Osteoblast (primary cell): ENCODE data around the gene INO80. TPM values are rescaled to one million over a fixed set of nuclear protein-coding genes. Genes with fewer than 3 reads are reported as not detected.

Experiments used
- DNase-seq: peaks from one replicate; pipeline ENCODE4 v3.0.0; 2011; ENCODE audit warnings: low spot score, mixed read lengths; ENCODE audit not compliant: insufficient read length; ENCODE audit errors: missing footprints
- H2AFZ ChIP-seq: 2 replicates; pipeline ENCODE4 v1.6.0; 2011; ENCODE audit warnings: mild to moderate bottlenecking, low read length
- H3K27ac ChIP-seq: 2 replicates; pipeline ENCODE4 v1.5.1; 2011; ENCODE audit warnings: mild to moderate bottlenecking, low read depth, low read length, moderate library complexity
- H3K27me3 ChIP-seq: 2 replicates; pipeline ENCODE4 v1.6.0; 2012; ENCODE audit warnings: mild to moderate bottlenecking, control low read depth, inconsistent platforms, low read length, moderate library complexity; ENCODE audit not compliant: insufficient read depth
- H3K36me3 ChIP-seq: 2 replicates; pipeline ENCODE4 v1.5.1; 2011; ENCODE audit warnings: mild to moderate bottlenecking, low read length, control low read depth, moderate library complexity; ENCODE audit not compliant: insufficient read depth
- H3K4me1 ChIP-seq: 2 replicates; pipeline ENCODE4 v1.5.1; 2011; ENCODE audit warnings: mild to moderate bottlenecking, low read length, control low read depth, moderate library complexity; ENCODE audit not compliant: insufficient read depth
- H3K4me2 ChIP-seq: 2 replicates; pipeline ENCODE4 v1.6.0; 2011; ENCODE audit warnings: mild to moderate bottlenecking, low read length; ENCODE audit not compliant: insufficient read depth
- H3K4me3 ChIP-seq: fragments of 200-600 bp; sonication (generic); 3 replicates; pipeline ENCODE4 v1.5.1; 2012; ENCODE audit warnings: mild to moderate bottlenecking, low read length, inconsistent platforms; ENCODE audit not compliant: insufficient read depth
- H3K79me2 ChIP-seq: 2 replicates; pipeline ENCODE4 v1.6.0; 2012; ENCODE audit warnings: mild to moderate bottlenecking, low read length, control low read depth, inconsistent platforms; ENCODE audit not compliant: insufficient read depth
- H3K9me3 ChIP-seq: 2 replicates; pipeline ENCODE4 v1.5.1; 2011; ENCODE audit warnings: low read depth, low read length, control low read depth
- H4K20me1 ChIP-seq: 2 replicates; pipeline ENCODE4 v1.6.0; 2012; ENCODE audit warnings: mild to moderate bottlenecking, low read length, control low read depth; ENCODE audit not compliant: insufficient read depth
- total RNA-seq: library from RNA; depleted of rRNA; stranded (reverse); fragments of >200 nt; gene quantifications from 2 replicates; pipeline ENCODE4 v1.2.3, GENCODE V29; 2012
- TF ChIP-seq, protein P1 (sequence below): IDR thresholded peaks from 2 replicates; pipeline ENCODE4 v1.5.1; 2011; ENCODE audit warnings: mild to moderate bottlenecking, low read depth, low read length, moderate library complexity; ENCODE audit errors: extremely low read depth

INO80 gene
- total RNA-seq, 1 donor: 23.5 TPM

GRCh38 chr15:41125063-41125669 is 9.1 kb upstream of the INO80 start:
- no peak for DNase-seq
- Histone ChIP-seq H3K27me3 (peaks cover 10% of the 10 kb centered on the region), H3K4me2 (no peak overlapping the region), H3K79me2 (no peaks in the 10 kb centered on the region), H3K4me3 (no peak overlapping the region), H3K4me1 (no peaks in the 10 kb centered on the region), H3K36me3 (no peaks in the 10 kb centered on the region), H3K27ac (no peak overlapping the region), H2AFZ (no peak overlapping the region), H3K9me3 (no peaks in the 10 kb centered on the region), H4K20me1 (no peaks in the 10 kb centered on the region)
- TF ChIP-seq, protein P1, sequence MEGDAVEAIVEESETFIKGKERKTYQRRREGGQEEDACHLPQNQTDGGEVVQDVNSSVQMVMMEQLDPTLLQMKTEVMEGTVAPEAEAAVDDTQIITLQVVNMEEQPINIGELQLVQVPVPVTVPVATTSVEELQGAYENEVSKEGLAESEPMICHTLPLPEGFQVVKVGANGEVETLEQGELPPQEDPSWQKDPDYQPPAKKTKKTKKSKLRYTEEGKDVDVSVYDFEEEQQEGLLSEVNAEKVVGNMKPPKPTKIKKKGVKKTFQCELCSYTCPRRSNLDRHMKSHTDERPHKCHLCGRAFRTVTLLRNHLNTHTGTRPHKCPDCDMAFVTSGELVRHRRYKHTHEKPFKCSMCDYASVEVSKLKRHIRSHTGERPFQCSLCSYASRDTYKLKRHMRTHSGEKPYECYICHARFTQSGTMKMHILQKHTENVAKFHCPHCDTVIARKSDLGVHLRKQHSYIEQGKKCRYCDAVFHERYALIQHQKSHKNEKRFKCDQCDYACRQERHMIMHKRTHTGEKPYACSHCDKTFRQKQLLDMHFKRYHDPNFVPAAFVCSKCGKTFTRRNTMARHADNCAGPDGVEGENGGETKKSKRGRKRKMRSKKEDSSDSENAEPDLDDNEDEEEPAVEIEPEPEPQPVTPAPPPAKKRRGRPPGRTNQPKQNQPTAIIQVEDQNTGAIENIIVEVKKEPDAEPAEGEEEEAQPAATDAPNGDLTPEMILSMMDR: no peak

- Histone ChIP-seq H3K4me1 (no peaks in the 10 kb centered on the region), H3K4me2 (no peak overlapping the region), H3K36me3 (no peaks in the 10 kb centered on the region), H3K27ac (no peak overlapping the region), H3K9me3 (no peaks in the 10 kb centered on the region), H3K27me3 (peaks cover 10% of the 10 kb centered on the region), H3K4me3 (no peak overlapping the region), H4K20me1 (no peaks in the 10 kb centered on the region), H3K79me2 (no peaks in the 10 kb centered on the region), H2AFZ (no peak overlapping the region)
- DNase-seq: no peak
- TF ChIP-seq, protein P1: no peak
Measured at GRCh38 chr15:41124058-41124457, 8.0 kb upstream of the INO80 start.

- TF ChIP-seq, protein P1: no peak
- Histone ChIP-seq H3K4me2 (no peak overlapping the region), H3K79me2 (no peaks in the 10 kb centered on the region), H3K27ac (no peak overlapping the region), H3K9me3 (no peaks in the 10 kb centered on the region), H3K4me3 (no peak overlapping the region), H3K36me3 (no peaks in the 10 kb centered on the region), H3K27me3 (peaks cover 10% of the 10 kb centered on the region), H2AFZ (no peak overlapping the region), H4K20me1 (no peaks in the 10 kb centered on the region), H3K4me1 (no peaks in the 10 kb centered on the region)
- no peak for DNase-seq
Measured at GRCh38 chr15:41122849-41123248, 6.8 kb upstream of the INO80 start.

DNA sequence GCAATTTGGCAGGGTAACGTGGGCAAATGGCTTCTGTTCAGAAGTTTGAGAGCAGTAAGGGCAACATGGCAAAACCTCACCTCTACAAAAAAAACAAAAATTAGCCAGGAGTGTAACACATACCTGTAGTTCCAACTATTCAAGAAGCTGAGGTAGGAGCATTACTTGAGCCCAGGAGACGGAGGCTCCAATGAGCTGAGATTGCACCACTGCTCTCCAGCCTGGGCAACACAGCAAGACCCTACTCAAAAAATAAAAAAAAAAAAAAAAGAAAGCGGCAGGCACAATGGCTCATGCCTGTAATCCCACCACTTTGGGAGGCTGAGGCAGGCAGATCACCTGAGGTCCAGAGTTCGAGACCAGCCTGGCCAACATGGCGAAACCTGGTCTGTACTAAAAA is 5.9 kb upstream of the INO80 start:
- Histone ChIP-seq H3K9me3 (no peaks in the 10 kb centered on the region), H3K4me3 (no peak overlapping the region), H2AFZ (no peak overlapping the region), H3K79me2 (no peaks in the 10 kb centered on the region), H3K4me1 (peaks cover 1% of the 10 kb centered on the region), H4K20me1 (no peaks in the 10 kb centered on the region), H3K36me3 (no peaks in the 10 kb centered on the region), H3K27me3 (peaks cover 10% of the 10 kb centered on the region), H3K27ac (no peak overlapping the region), H3K4me2 (no peak overlapping the region)
- TF ChIP-seq, protein P1: no peak
- DNase-seq: no peak
